GM19324 (cell line): ENCODE results near the gene VASH1.

Experiments
- ATAC-seq: cut with Tn5 transposase; IDR thresholded peaks from one replicate; pipeline ENCODE4 v1.9.1; 2021; ENCODE audit warnings: mild to moderate bottlenecking, moderate library complexity; ENCODE audit not compliant: unreplicated experiment, low FRiP score

The VASH1 gene

GRCh38 chr14:76827696-76828296 is 66.5 kb downstream of the VASH1 start:
- ATAC-seq: no peak

DNA sequence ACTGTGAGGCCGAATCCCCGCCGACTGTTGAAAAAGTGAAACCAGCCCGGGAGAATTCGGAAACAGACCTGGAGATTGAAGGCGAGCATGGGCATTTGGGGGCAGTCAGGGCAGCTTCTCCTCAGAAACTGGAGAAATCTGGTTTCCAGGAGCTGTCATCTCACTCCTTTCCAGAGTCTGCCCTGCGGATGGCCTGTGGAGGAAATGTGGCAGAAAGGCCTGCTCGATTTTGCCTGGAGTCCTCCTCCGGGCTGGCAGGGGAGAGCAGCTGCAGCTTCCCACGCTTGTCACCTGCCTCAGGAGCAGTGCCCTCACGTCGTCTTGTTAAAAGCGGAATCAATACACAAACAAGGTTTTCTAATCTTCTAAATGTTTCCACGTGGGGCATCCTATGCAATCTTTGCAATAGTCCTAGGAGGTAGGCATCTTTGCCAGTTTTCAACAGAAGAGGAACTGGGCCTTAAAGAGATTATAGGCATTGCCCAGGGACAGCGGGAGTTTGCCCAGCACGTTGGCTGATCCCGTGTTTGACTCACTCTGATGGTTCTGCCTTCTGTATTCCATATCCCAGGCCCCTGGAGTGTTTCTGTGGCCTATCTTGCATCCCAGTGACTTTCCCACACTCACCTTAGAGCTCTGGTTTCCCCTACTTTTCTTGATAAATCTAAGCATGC is 67.2 kb downstream of the VASH1 start:
- ATAC-seq: no peak

GRCh38 chr14:76829013-76829365 is 67.7 kb downstream of the VASH1 start:
- ATAC-seq: no peak

DNA sequence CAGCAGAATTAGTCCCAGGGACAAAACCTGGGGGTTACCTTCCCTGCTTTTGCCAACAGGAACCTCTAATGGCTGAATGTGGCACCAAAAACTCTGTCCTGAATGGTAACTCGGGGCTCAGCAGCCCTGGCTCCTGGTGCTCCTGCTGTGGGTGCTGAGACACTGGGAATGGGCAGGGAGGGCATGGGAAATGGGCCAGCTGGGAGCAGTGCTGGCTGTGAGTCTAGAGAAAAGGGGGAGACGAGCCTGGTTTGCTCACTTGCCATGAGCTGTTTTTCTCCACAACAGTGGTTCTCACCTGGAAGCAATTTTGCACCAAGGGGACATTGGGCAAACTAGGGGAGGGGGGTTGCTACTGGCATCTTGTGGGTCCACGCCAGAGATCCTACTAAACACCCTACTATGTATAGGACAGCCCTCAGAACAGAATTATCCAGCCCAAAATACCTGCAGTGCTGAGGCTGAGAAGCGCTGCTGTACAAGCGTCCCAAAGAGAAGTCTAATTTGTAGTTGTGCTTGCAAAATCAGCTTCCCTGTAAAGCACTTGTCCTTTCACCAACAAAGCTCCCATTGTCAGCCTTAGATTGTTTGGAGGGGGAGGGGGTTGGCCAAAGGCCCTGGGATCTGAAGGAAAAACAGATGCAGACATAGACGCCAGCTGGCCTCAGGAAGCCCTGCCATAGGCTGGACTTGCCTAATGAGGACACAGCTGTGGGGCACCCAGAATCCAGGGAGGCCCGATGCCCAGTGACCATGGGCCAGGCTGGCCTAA is 68.6 kb downstream of the VASH1 start:
- ATAC-seq: no peak

DNA sequence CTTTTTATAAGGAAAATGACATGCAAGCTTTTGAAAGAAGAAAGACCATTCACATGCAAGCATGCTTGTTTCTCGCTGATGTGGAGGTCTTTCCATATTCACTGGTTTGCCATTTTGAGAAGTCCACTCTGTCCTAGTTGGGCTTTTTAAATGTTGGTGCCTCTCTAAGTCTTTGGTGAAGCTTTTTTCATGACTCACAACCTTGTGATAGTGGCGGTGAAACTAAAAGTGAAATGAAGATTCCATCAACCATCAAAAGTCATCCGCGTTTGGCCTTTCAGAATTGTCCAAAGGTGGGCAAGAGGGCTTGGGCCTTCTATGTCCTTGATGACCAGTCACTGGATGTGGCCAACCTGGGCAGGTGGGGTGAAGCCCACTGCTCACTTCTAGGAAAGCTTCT is 69.3 kb downstream of the VASH1 start:
- ATAC-seq: no peak

- ATAC-seq: no peak
Observed at GRCh38 chr14:76832503-76832988, 71.3 kb downstream of the VASH1 start.
